IMR-90 (cell line): ENCODE measurements around the gene GUCY2C.

ENCODE experiments used
- BHLHE40 ChIP-seq: fragments of 150-350 bp; IDR thresholded peaks from 2 replicates; pipeline ENCODE4 v1.6.1; 2016; ENCODE audit warnings: mild to moderate bottlenecking, low read depth, low read length
- MAFK ChIP-seq: IDR thresholded peaks from 2 replicates; pipeline ENCODE4 v1.6.1; 2012; ENCODE audit warnings: low read depth, low read length, improper control_type of control experiment
- MAZ ChIP-seq: IDR thresholded peaks from 2 replicates; pipeline ENCODE4 v1.6.1; 2012; ENCODE audit warnings: low read depth, mild to moderate bottlenecking, low read length, improper control_type of control experiment, moderate library complexity, borderline replicate concordance
- MXI1 ChIP-seq: IDR thresholded peaks from 2 replicates; pipeline ENCODE4 v1.6.1; 2012; ENCODE audit warnings: low read depth, mild to moderate bottlenecking, low read length, moderate library complexity, borderline replicate concordance
- POLR2A ChIP-seq: IDR thresholded peaks from 2 replicates; pipeline ENCODE4 v1.6.1; 2012; ENCODE audit warnings: mild to moderate bottlenecking, low read depth, low read length
- RAD21 ChIP-seq: IDR thresholded peaks from 2 replicates; pipeline ENCODE4 v1.6.1; 2012; ENCODE audit warnings: low read length, improper control_type of control experiment
- RFX5 ChIP-seq: IDR thresholded peaks from 2 replicates; pipeline ENCODE4 v1.8.0; 2012; ENCODE audit warnings: low read depth, mild to moderate bottlenecking, low read length, moderate library complexity
- SMC3 ChIP-seq: fragments of 150-350 bp; IDR thresholded peaks from 2 replicates; pipeline ENCODE4 v1.6.1; 2016; ENCODE audit warnings: low read depth, mild to moderate bottlenecking, antibody characterized with exemption, low read length, moderate library complexity
- TF ChIP-seq, protein P1 (sequence below): conservative IDR thresholded peaks from 2 replicates; pipeline ENCODE4 v1.5.1; 2012; ENCODE audit warnings: mild to moderate bottlenecking, low read depth, low read length, improper control_type of control experiment
- TF ChIP-seq, protein P2 (sequence below): fragments of 150-350 bp; IDR thresholded peaks from 2 replicates; pipeline ENCODE4 v1.6.1; 2017; ENCODE audit warnings: mild to moderate bottlenecking, antibody characterized with exemption, low read length, low read depth

DNA sequence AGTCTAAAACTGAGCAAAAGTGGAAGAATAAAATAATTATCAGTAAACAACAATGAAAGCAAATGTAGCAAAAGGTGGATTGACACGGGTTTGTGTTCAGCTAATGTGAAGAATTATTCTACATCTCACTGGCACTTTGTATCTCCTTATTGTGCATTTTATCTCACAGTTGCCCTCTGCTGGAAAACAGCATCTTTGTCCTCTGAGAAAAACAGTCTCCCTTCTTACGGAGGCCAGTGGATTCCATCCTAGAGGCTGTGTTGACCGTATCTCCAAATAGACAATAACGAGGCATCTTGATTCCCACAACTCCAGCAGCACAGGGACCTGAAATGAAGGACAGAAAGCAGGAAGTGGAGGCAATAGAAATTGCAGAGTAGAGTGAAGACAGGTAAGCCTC, 77.4 kb downstream of the GUCY2C start:
- TF ChIP-seq, protein P1, sequence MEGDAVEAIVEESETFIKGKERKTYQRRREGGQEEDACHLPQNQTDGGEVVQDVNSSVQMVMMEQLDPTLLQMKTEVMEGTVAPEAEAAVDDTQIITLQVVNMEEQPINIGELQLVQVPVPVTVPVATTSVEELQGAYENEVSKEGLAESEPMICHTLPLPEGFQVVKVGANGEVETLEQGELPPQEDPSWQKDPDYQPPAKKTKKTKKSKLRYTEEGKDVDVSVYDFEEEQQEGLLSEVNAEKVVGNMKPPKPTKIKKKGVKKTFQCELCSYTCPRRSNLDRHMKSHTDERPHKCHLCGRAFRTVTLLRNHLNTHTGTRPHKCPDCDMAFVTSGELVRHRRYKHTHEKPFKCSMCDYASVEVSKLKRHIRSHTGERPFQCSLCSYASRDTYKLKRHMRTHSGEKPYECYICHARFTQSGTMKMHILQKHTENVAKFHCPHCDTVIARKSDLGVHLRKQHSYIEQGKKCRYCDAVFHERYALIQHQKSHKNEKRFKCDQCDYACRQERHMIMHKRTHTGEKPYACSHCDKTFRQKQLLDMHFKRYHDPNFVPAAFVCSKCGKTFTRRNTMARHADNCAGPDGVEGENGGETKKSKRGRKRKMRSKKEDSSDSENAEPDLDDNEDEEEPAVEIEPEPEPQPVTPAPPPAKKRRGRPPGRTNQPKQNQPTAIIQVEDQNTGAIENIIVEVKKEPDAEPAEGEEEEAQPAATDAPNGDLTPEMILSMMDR, result peak; percentile 42
- TF ChIP-seq MXI1 (no peak), POLR2A (no peak), MAZ (no peak), RFX5 (no peak), RAD21 (peak; percentile 39; the same call in 1 of the 2 replicates), MAFK (no peak), BHLHE40 (no peak), SMC3 (peak; percentile 29; the same call in 1 of the 2 replicates)
- TF ChIP-seq, protein P2, sequence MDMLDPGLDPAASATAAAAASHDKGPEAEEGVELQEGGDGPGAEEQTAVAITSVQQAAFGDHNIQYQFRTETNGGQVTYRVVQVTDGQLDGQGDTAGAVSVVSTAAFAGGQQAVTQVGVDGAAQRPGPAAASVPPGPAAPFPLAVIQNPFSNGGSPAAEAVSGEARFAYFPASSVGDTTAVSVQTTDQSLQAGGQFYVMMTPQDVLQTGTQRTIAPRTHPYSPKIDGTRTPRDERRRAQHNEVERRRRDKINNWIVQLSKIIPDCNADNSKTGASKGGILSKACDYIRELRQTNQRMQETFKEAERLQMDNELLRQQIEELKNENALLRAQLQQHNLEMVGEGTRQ, result no peak
